HepG2 (cell line): ENCODE data around the gene JADE3. TPM values are rescaled to one million over a fixed set of nuclear protein-coding genes. Genes with fewer than 3 reads are reported as not detected.

Source experiments
- BORCS8-MEF2B ChIP-seq: sonication (generic); formaldehyde crosslinking; IDR thresholded peaks from 2 replicates; pipeline ENCODE4 v1.8.0; 2022; ENCODE audit warnings: mild to moderate bottlenecking, missing genetic modification reagents
- GATA4 ChIP-seq: sonication (generic); IDR thresholded peaks from 2 replicates; pipeline ENCODE4 v1.6.1; 2016; ENCODE audit warnings: antibody characterized with exemption, low read depth, borderline replicate concordance
- HNF4A ChIP-seq: sonication (generic); formaldehyde crosslinking; IDR thresholded peaks from 2 replicates; pipeline ENCODE4 v1.4.0; 2020; ENCODE audit warnings: missing genetic modification reagents
- KAT8 ChIP-seq: IDR thresholded peaks from 2 replicates; pipeline ENCODE4 v1.6.1; 2016; ENCODE audit warnings: missing genetic modification reagents, missing compliant biosample characterization
- MEF2D ChIP-seq: sonication (generic); formaldehyde crosslinking; IDR thresholded peaks from 2 replicates; pipeline ENCODE4 v1.5.1; 2020; ENCODE audit warnings: mild to moderate bottlenecking, missing genetic modification reagents
- NR1H2 ChIP-seq: sonication (generic); formaldehyde crosslinking; IDR thresholded peaks from 2 replicates; pipeline ENCODE4 v1.8.1; 2022; ENCODE audit warnings: low read depth, missing genetic modification reagents, borderline replicate concordance
- PATZ1 ChIP-seq: sonication (generic); formaldehyde crosslinking; IDR thresholded peaks from 2 replicates; pipeline ENCODE4 v1.4.0; 2020; ENCODE audit warnings: missing genetic modification reagents
- PCBP1 ChIP-seq: fragments of 200-400 bp; formaldehyde crosslinking; IDR thresholded peaks from 2 replicates; pipeline ENCODE4 v1.6.1; 2017; ENCODE audit warnings: mild to moderate bottlenecking, low read depth, low read length, borderline replicate concordance
- TFAP4 ChIP-seq: sonication (generic); IDR thresholded peaks from 2 replicates; pipeline ENCODE4 v1.6.1; 2016; ENCODE audit warnings: low read depth, borderline replicate concordance
- ZBTB7B ChIP-seq: sonication (generic); formaldehyde crosslinking; IDR thresholded peaks from 2 replicates; pipeline ENCODE4 v1.4.0; 2020; ENCODE audit warnings: missing genetic modification reagents
- ZIK1 ChIP-seq: sonication (generic); formaldehyde crosslinking; IDR thresholded peaks from 2 replicates; pipeline ENCODE4 v1.5.0; 2020; ENCODE audit warnings: mild to moderate bottlenecking, low read depth, missing genetic modification reagents, borderline replicate concordance
- polyA plus RNA-seq, 8 experiments: library from polyadenylated mRNA; depleted of rRNA in 3 of 8; stranded (reverse) in 7 of 8; unstranded in 1 of 8; fragments of >200 nt; fragmentation: Illumina TruSeq in 4 of 8; extraction: Trizol in 4 of 8; gene quantifications; 2 replicates each; pipeline versions ENCODE4 v1.2.1 to v1.2.3, GENCODE V29; 2011 to 2016; ENCODE audit warnings: low read depth in 4 of 8, missing spikeins in 1 of 8, mixed read lengths in 1 of 8; ENCODE audit not compliant: insufficient read depth in 1 of 8
- total RNA-seq, 5 experiments: library from RNA; depleted of rRNA; stranded (reverse); fragments of >200 nt; fragmentation: Illumina TruSeq; extraction: Trizol; gene quantifications; 2 replicates each; pipeline ENCODE4 v1.2.3, GENCODE V29; 2016; ENCODE audit warnings: low read depth in 1 of 5
- TF ChIP-seq, protein P1 (sequence below): sonication (generic); formaldehyde crosslinking; IDR thresholded peaks from 2 replicates; pipeline ENCODE4 v1.8.1; 2023; ENCODE audit warnings: mild to moderate bottlenecking, inconsistent platforms, moderate library complexity, missing genetic modification reagents, borderline replicate concordance
- TF ChIP-seq, protein P2 (sequence below): sonication (generic); formaldehyde crosslinking; IDR thresholded peaks from 2 replicates; pipeline ENCODE4 v1.4.0; 2020; ENCODE audit warnings: missing genetic modification reagents, borderline replicate concordance
- TF ChIP-seq, protein P3 (sequence below): sonication (generic); formaldehyde crosslinking; IDR thresholded peaks from 2 replicates; pipeline ENCODE4 v1.5.0; 2020; ENCODE audit warnings: mild to moderate bottlenecking, missing genetic modification reagents, borderline replicate concordance
- TF ChIP-seq, protein P4 (sequence below): sonication (generic); formaldehyde crosslinking; IDR thresholded peaks from 2 replicates; pipeline ENCODE4 v1.9.0; 2021; ENCODE audit warnings: missing genetic modification reagents, mild to moderate bottlenecking, borderline replicate concordance

The JADE3 gene
- total and polyA plus RNA-seq, 2 of the 13 experiments (the other 11 are each of a cell fraction or from before 2014, with no cell fraction given): 7.7 to 7.8 TPM

GRCh38 chrX:47078129-47079043, 166.2 kb downstream of the JADE3 start, which contains the start of gene RGN (continued):
- TF ChIP-seq, protein P1, sequence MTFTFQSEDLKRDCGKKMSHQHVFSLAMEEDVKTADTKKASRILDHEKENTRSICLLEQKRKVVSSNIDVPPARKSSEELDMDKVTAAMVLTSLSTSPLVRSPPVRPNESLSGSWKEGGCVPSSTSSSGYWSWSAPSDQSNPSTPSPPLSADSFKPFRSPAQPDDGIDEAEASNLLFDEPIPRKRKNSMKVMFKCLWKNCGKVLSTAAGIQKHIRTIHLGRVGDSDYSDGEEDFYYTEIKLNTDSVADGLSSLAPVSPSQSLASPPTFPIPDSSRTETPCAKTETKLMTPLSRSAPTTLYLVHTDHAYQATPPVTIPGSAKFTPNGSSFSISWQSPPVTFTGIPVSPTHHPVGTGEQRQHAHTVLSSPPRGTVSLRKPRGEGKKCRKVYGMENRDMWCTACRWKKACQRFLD (CRISPR knock-in tag): no peak
- TF ChIP-seq PATZ1 (peak; percentile 91), PCBP1 (0 out of 2 replicates have a peak, but pooled peaks have one; percentile 41), BORCS8-MEF2B (0 out of 2 replicates have a peak, but pooled peaks have one; percentile 17), NR1H2 (CRISPR knock-in tag) (no peak), ZIK1 (CRISPR knock-in tag) (no peak), HNF4A (peak; percentile 71), TFAP4 (0 out of 2 replicates have a peak, but pooled peaks have one; percentile 5), MEF2D (CRISPR knock-in tag) (0 out of 2 replicates have a peak, but pooled peaks have one; percentile 37), ZBTB7B (CRISPR knock-in tag) (peak; percentile 16; the same call in 1 of the 2 replicates), GATA4 (peak; percentile 72; the same call in 1 of the 2 replicates), KAT8 (CRISPR knock-in tag) (peak; percentile 30; the same call in 1 of the 2 replicates)
- TF ChIP-seq, protein P2, sequence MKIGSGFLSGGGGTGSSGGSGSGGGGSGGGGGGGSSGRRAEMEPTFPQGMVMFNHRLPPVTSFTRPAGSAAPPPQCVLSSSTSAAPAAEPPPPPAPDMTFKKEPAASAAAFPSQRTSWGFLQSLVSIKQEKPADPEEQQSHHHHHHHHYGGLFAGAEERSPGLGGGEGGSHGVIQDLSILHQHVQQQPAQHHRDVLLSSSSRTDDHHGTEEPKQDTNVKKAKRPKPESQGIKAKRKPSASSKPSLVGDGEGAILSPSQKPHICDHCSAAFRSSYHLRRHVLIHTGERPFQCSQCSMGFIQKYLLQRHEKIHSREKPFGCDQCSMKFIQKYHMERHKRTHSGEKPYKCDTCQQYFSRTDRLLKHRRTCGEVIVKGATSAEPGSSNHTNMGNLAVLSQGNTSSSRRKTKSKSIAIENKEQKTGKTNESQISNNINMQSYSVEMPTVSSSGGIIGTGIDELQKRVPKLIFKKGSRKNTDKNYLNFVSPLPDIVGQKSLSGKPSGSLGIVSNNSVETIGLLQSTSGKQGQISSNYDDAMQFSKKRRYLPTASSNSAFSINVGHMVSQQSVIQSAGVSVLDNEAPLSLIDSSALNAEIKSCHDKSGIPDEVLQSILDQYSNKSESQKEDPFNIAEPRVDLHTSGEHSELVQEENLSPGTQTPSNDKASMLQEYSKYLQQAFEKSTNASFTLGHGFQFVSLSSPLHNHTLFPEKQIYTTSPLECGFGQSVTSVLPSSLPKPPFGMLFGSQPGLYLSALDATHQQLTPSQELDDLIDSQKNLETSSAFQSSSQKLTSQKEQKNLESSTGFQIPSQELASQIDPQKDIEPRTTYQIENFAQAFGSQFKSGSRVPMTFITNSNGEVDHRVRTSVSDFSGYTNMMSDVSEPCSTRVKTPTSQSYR (CRISPR knock-in tag): peak; percentile 63; the same call in 1 of the 2 replicates
- TF ChIP-seq, protein P3, sequence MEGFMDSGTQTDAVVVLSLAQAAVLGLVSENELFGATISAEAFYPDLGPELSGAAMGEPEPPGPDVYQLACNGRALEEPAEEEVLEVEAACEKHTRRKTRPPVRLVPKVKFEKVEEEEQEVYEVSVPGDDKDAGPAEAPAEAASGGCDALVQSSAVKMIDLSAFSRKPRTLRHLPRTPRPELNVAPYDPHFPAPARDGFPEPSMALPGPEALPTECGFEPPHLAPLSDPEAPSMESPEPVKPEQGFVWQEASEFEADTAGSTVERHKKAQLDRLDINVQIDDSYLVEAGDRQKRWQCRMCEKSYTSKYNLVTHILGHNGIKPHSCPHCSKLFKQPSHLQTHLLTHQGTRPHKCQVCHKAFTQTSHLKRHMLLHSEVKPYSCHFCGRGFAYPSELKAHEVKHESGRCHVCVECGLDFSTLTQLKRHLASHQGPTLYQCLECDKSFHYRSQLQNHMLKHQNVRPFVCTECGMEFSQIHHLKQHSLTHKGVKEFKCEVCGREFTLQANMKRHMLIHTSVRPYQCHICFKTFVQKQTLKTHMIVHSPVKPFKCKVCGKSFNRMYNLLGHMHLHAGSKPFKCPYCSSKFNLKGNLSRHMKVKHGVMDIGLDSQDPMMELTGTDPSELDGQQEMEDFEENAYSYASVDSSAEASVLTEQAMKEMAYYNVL (CRISPR knock-in tag): no peak
- TF ChIP-seq, protein P4, sequence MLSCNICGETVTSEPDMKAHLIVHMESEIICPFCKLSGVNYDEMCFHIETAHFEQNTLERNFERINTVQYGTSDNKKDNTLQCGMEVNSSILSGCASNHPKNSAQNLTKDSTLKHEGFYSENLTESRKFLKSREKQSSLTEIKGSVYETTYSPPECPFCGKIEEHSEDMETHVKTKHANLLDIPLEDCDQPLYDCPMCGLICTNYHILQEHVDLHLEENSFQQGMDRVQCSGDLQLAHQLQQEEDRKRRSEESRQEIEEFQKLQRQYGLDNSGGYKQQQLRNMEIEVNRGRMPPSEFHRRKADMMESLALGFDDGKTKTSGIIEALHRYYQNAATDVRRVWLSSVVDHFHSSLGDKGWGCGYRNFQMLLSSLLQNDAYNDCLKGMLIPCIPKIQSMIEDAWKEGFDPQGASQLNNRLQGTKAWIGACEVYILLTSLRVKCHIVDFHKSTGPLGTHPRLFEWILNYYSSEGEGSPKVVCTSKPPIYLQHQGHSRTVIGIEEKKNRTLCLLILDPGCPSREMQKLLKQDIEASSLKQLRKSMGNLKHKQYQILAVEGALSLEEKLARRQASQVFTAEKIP: no peak
